Stimulated activated CD4-positive, alpha-beta T cell treated with anti-CD3 and anti-CD28 coated beads, Interleukin-1b, Interleukin-23, amount 100 ng/mL, for 4 hours (primary cell): ENCODE measurements around the gene TUFT1.

ENCODE experiments used
- DNase-seq, 2 donors: peaks; one replicate each; pipeline ENCODE4 v3.0.0-alpha.2; 2020; ENCODE audit warnings: low read depth in 2 of 2

The TUFT1 gene, protein sequence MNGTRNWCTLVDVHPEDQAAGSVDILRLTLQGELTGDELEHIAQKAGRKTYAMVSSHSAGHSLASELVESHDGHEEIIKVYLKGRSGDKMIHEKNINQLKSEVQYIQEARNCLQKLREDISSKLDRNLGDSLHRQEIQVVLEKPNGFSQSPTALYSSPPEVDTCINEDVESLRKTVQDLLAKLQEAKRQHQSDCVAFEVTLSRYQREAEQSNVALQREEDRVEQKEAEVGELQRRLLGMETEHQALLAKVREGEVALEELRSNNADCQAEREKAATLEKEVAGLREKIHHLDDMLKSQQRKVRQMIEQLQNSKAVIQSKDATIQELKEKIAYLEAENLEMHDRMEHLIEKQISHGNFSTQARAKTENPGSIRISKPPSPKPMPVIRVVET

DNA sequence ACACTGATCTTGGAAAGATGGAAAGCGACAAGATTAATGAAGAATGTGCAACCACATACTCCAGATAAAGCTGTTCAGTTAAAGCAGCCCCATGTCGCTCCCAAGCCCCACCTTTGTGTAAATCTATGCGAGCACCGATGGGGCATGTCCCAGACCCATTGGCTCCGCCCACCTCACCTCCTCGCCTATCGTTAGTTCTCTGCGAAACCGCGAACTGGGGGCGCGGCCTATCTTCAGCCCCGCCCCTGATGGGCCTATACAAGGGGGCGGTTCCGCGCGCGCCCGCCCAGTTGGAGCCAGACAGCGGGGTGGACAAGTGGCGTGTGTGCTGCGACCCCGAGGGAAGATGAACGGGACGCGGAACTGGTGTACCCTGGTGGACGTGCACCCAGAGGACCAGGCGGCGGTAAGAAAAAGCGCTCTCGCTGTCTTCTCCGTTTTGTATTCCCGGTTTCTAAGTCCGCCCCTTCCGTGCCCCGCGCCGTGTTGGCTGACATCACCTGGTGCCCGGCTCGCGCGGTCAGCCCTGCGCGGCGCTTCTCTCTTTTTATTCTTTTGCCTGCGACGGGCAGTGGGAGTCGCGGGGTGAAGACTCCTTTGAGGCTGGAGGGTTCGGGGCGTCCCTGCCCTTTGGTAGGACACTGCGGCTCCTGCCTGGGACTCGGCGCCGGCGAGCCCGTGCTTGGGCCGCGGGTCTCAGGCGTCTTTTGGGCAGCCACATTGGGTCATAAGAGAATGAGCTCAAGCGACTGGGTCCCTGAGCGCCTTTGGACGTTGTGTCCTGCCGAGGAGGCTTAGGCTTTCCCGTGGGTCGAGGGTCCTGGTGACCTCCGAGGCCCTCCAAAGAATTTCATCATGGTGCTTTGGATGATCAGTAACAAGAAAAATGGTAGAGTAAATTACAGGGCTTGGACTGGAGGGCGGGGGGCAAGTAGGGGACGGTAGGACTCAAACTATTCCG, at the start of gene TUFT1:
TSS of gene TUFT1 (plus strand) at position 289 of the 961 bp plus-strand sequence. CDS start at position 347, 58 bp downstream.
- DNase-seq: peak; percentile 90 to 91

DNA sequence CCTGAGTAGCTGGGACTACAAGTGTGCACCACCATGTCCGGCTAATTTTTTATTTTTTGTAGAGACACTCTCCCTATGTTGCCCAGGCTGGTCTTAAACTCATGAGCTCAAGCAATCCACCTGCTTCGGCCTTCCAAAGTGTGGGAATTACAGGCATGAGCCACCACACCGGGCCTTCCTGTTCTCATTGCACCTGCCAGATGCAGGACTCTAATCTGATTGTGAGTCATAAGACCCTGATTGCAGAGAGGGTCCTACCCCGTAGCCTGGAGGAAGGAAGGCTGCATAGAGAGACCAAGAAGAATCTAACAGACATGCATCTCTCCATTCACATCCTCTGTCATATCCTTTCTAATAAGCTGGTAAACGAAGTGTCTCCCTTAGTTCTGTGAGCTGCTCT, 48.5 kb upstream of the TUFT1 start:
- no peak for DNase-seq

GRCh38 chr1:151492120-151492519, 48.0 kb upstream of the TUFT1 start:
- no peak for DNase-seq

DNA sequence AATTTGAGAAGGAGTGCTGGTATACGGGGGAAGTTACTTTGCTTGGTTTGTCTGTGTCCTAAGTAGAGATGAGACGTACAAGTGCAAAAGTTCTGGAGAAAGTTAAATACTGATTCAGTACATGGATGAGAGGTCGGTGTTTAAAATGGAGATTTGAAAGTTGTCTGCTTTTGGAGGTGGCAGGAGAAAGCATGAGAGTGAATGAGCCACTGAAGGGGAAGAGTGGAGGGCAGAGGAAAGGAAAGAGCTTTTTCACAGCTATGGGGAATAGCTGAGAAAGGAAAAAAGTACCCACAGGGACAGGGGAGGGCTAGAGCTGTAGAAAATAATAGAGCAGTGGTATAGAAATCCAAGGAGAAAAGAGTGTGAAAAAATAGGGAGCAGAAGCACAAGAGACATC, 47.1 kb upstream of the TUFT1 start:
- no peak for DNase-seq

- no peak for DNase-seq
These were observed 45.3 kb upstream of the TUFT1 start for GRCh38 chr1:151494741-151495281.

DNA sequence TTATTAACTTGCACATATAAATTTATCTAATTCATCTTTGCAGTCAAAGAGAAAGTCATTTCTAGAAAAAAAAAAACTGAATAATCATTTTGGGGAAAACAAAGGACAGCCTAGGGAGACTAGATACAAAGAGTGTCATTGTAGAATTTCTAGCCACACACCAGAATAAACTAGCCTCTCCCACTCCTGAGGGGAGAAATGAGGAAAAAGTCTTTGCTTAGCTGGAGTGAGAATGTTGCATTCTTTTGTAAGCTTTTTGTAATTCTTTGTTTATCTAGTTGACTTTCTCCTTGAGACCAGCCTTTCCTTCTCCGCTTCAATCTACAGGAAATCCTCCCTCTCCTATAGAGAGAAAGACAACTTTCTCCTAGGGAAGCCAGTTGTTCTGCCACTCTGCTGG, 44.8 kb upstream of the TUFT1 start:
- DNase-seq: no peak

DNA sequence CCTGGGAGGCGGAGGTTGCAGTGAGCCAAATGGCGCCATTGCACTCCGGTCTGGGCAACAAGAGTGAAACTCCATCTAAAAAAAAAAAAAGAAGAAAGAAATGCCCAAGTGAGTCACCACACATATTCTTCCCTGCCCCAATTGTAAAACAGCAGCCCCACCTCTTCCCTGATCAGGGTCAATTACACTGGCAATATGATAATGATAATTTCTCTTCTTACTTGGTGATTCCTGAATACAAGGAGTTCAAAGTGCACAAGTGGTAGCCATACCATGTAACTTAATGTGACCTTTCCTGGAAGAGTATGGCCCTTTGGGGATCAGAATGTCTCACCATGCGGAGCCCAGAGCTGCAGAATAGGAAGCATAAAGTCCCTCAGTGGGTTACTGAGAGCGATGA, 40.7 kb upstream of the TUFT1 start:
- no peak for DNase-seq

- DNase-seq: no peak
These were observed 40.2 kb upstream of the TUFT1 start for GRCh38 chr1:151499930-151500329.

GRCh38 chr1:151501474-151501873, 38.6 kb upstream of the TUFT1 start:
- no peak for DNase-seq

- DNase-seq: no peak
These were observed 37.9 kb upstream of the TUFT1 start for GRCh38 chr1:151502035-151502700.

- no peak for DNase-seq
These were observed 37.0 kb upstream of the TUFT1 start for GRCh38 chr1:151502859-151503780.

GRCh38 chr1:151504252-151504651, 35.9 kb upstream of the TUFT1 start:
- no peak for DNase-seq

DNA sequence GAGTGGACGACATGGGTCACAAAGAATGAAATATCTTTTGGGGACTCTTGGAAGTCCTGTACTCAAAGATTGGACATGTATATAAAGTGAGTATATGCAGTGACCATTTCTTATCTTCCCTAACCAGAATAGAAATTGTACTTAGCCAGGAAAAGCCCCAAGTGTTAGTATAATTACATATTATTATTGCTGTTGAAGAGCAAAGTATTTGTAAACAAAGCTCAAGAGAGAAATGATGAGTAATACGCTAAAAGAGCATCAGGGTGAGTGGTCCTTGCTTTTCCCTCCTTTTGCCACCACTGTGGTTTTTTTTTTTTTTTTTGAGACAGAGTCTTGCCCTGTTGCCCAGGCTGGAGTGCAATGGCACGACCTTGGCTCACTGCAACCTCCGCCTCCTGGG, 35.4 kb upstream of the TUFT1 start:
- no peak for DNase-seq

DNA sequence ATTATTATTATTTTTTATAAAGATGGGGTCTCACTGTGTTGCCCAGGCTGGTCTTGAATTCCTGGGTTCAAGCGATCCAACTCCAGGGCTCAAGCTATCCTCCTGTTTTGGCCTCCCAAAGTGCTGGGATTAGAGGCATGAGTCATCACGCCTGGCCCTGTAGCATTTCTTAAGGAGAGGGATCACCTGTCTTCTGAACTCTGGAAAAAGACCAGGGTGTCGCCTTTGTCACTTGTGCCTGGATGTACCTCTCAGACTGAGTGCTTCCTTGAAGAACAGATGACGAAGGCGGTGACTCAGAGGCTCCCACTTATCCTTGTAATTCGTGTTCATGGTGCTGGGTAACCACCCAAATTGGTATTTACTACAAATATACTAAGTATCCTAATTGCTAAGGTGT, 31.3 kb upstream of the TUFT1 start:
- no peak for DNase-seq

GRCh38 chr1:151509350-151510019, 30.6 kb upstream of the TUFT1 start:
- DNase-seq: no peak

GRCh38 chr1:151510020-151510405, 30.1 kb upstream of the TUFT1 start:
- no peak for DNase-seq

DNA sequence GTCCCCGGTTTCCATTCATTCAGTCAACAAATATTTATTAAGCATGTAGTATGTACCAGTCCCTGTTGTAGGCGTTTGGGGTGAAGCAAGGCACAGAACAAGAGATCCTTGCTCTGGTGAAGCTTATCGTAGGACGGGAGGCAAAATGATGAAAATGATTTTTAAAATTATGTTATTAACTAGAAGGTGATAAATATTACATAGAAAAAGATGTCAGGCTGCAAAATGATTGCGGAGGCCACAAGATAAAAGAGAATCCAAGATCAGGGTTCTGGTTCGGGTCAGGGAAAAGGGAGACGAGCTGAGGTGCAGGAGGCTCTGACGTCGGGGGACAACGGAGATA, 29.5 kb upstream of the TUFT1 start:
- DNase-seq: no peak

DNA sequence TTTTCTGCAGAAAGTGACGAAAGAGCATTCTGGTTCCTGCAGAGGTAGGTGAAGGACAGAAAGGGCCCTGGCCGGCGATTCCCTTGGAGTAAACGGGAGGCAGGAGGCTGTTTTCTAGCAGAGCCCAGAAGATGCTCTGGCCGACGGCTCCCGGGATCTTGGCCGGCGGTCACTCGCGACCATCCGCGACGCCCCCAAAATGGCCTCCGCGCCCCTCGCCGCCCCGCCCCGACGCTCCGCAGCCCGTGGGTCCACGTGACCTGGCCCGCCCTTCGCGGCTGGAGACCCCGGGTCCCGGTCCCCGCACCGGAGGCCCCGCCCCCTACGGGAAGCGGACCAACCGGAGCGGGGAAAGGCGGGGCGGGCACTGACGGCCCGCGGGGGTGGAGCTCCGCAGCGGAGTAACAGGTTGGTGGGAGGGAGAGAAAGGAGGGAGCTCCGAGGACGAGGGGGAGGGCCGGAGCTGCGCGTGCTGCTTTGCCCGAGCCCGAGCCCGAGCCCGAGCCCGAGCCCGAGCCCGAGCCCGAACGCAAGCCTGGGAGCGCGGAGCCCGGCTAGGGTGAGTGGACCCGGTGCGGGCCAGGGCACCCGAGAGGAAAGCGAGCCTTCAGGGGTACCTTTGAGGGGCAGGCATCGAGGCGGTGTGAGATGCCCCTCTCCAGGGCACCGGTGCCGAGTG, 29.0 kb upstream of the TUFT1 start, which contains the start of gene CGN:
TSS of gene CGN (plus strand) at position 431 of the 679 bp plus-strand sequence. CDS start 7,133 bp downstream, outside the sequence.
- peak; percentile 76 to 85 for DNase-seq

GRCh38 chr1:151511636-151512215, 28.4 kb upstream of the TUFT1 start:
- peak in 1 of 2 donors; percentile 7 for DNase-seq
